ENCODE results near the gene TMEM108.

TMEM108 gene

DNA sequence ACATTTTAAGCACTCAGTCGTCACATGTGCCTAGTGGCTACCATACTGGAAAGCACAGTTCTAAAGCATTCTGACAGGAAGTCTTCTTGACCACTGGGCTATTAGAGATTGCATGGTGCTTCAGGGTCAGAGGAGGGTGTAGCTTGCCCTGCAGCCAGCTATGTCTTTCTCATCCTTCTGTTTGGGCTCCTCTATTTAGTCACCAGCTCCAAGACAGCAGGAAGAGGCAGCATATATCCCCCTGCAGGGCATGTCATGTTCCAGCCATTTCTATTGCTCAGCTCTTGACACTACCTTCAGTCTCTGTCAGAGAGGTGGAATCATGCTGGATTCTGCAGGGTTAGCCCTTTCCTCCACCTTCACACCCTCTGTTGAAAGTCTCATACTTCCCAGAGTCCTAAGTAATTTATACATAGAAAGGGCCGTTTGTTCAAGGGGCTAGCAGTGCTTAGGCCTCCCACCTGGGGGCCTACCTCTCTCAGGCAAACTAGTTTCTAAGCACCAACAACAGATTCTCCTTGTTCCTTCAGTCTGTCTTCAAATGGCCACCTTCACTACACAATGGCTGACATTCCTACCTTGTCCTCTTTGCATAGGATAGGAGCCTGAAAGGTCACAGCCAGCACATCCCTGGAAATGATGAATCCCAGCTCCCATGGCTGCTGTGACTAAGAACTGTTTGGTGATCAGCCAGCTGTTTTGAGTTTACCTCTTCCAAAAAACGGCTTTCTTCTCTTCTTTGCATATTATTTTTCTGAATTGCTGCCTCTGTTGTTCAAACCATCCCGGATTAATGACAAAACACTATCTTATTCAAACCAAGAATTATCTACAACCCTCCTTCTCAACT, 246.0 kb downstream of the TMEM108 start:
- DNase-seq: no peak

DNA sequence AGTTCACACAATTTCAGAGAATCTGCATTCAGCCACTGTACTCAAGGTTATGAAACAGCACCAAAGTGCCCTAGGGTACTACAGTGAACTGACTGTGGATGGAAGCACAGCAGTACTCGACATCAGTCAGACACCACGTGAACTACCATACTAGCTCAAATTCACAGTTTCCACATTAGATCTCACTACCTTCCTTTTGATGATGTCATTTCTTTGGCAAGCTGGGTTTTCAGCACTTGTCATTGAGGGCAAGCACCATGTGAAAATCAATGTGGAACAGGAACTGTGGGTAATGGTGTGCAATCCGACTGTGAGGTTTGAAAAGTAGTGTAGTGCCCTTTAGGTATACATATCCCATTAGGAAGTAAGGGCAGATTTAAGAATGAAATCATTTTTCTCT, 251.1 kb downstream of the TMEM108 start:
- no peak for DNase-seq

DNA sequence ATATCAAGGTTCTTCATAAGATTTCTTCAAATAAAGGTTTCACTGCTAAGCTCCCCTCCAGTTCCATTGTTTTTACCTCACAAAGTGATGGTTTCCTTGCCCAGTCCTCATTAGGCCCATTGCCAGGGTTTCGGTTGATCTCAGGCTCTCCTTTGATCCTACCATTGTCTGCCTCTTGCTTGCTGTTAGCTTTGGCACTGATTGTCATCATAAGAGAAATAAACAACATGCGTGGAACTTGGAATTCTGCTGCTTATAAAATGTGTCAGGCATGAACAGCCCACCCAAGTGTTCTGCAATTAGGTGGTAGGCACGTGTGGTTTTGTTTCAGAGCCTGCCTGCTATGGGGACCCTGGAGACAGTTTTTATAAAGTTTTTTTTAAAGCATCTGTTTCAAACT, 254.1 kb downstream of the TMEM108 start:
- DNase-seq: no peak

DNA sequence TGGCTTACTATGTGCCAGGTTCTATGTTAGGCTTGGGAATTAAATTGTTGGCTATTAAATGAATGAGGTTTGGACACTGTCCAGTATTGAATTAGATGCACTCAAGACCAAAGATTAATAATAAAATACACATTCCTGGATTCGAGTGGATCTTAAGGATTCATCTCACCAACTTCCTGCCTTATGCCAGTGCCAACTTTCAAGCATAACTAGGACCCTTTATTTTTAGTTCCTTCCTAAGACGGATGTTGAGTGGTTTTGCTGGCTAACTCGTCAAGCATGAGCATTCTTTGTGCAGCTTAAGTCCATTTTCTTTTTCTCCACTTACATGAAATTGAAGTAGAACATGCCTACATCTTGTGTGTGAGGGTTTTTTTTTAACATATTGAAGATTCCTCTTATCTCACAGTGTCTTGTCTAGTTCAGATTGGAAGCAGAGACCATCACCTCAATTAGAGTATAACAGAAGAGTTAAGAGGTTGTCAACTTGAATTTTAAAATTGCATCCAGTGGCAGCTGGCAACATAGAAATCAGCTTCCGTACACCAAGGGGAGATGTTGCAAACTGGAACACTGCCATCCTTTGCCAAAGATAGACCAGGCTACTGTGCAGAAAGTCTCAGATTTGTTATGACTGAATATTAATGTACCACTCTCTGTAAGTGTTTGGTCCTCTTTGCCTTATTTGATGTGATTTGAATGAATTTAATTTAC, 255.4 kb downstream of the TMEM108 start:
- no peak for DNase-seq

DNA sequence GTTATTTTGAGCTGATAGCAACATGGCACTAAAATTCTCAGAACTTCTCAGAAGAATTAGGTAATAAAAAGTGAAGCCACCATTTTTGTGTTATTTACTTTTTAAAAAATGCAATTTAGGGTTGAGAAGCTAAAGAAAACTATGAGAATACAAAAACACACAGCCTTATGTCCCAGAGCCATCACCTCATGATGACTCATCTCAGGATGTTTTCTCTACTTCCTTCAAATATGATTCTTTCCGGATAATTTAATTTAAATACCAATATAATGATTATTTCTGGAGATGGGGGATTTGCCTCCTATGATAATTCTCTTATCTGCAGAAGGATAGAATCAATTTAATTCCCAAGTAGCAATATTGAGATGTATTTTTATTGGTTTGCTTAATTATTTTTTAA, 256.1 kb downstream of the TMEM108 start:
- DNase-seq: no peak

DNA sequence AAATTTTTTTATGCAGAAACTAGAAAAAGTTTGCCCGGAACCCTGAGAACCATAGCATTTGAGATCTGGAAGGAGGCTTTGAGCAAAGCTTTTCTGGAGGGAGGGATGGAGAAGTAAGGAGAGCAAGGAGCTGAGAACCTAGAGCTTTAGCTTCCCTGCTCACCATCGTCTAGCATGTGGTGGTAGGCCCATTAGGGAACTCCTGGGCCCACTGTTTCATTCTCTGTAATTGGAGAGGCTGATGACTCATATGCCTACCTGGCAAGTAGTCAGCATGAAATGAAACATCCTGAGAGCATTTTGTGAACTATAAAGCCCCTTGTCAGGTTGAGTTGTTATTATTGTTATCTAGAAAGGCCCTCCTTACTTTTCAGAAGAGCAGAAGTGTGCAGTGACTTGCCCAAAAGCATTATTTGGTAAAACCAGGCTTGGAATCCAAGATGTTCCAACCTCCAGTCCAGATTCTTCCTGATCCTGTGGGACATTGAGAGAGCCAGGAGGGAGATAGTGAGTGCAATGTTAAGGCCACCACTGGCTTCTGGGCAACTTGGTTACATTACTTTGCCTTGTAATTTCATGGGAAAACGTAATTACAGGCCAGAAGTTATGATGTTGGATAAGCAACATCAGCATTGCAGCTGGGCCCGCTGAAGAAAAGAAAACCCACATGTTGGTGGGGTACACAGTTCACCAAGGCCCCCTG, 257.2 kb downstream of the TMEM108 start:
- no peak for DNase-seq

DNA sequence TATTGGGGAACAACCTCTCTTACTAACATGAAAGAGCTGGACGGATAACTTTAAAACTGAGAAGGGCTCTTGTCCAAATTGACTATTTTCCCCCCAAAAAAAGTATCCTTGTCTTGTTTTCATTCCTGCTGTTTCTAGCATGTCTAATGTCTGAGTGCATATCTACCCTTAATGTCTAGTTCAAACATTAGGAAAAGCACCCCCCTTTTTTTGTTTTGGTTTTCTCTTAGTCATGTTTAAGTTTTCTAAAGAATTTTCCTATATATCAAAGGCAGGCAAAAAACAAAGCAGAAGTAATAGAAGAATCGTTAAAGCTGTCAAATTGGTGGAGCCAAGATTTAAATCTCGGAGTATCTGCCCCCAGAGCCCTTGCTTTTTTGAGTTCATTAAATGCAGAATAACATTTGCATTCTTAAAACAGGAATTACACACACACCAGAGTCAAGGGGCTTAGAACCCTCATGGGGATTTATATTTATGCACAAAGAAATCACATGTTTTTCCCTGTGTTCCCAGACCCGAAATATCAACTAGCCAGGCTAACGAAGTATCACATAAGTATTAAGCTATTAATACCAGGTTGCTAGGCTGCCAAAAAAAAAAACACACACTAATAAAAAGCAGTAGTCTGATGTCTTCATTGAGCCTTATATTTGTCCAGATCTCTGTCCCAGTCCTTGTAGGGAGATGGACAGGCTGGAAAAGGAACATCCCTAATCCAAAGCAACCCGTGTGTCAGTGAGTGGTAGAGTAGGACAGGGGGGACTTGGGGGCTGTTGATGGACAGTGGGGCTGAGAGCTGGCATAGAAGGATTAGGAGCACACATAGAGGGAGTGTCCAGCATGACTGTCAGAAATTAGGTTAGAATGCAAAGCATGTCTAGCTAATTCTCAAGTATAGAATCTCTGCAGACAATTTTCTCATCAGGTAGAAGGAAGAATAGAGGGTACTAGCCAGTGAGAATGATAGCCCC, 258.0 kb downstream of the TMEM108 start:
- no peak for DNase-seq

DNA sequence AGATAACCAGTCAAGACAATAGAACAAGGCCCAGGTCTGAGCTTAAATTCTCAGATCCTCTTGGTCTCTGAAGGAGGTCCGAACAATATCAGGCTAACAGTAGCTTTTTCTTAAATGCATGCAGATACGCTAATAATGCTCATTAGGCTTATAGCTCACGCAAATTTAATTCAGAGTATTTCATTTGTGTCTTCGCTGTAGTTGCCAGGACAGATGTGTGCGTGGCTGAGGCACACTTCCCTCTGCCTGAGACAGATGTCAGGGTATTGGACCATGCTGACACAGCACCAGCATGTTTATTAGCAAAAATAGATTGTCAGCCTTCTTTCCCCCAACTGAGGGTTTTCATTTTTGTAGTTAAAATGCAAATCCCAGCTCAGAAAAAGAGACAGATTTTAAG, 258.8 kb downstream of the TMEM108 start:
- DNase-seq: no peak

DNA sequence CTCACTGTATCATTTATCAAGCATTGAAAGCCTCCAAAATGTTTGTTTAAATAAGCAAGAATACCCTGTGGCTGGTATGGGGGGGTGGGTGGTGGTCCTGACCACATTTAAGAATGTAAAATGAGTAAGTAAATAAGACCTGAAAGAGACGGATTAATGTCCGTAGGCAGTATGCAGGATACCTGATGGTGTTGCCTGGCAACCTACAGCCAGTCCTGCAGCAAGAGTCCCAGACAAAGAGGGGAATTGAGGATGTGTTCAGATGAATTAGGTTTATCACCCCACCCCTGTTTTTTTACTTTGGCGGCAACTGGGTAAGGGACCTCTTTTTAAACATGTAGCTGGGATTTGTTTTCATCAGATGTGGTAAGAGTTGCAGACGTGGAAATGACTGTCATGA, 261.9 kb downstream of the TMEM108 start:
- DNase-seq: no peak

DNA sequence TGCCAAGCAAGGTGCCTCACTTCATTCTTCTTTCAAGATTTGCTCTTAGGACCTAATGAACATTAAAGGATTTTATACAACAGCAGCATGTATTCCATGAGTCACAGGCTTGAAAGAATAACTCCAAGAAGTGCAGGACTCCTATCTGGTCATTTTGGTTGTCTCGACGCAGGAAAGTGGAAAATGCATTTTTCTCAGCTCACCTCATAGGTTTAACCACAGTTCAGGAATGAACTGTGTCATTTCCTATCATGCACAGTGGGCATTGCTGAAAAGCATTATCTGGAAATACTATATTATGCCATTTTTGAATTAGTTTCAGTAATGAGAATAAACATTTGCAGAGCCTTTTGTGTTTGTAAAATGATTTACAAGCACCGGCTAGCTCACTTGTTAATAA, 263.0 kb downstream of the TMEM108 start:
- DNase-seq: no peak

DNA sequence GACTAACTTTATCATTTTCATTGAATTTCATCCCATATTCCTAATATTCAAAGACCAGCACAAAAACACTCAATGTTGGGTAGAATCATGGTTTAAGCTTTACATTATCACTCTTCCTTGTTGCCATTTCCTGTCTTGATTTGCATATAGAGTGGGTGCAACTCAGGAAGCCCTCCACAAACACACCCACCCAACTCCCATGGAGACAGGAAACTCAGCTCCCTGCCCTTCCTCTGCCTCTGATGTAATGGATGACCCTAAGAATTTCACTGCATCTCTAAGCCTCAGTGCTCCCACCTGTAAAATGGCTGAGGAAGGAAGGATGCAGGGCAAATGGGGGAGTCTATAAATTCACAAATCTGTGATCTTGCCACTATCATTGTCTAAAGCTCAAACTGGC, 263.5 kb downstream of the TMEM108 start:
- DNase-seq: no peak

DNA sequence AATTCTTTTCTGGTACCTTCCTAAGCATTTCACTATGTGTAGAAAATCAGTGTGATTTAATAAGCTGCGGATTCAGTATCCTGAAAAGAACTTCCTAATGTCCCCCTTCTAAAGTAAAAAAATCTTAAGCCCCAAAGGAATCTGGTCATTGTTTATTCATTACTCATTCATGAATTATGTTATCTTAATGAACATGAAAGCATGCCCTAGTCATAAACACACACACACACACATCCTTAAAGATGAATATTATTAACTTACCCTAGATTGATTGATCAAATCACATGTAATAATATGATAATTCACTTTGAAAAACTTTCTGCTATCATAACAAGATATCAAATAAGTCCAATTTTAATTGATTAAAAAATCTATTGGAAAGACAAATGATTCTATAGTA, 265.2 kb downstream of the TMEM108 start:
- DNase-seq: no peak

DNA sequence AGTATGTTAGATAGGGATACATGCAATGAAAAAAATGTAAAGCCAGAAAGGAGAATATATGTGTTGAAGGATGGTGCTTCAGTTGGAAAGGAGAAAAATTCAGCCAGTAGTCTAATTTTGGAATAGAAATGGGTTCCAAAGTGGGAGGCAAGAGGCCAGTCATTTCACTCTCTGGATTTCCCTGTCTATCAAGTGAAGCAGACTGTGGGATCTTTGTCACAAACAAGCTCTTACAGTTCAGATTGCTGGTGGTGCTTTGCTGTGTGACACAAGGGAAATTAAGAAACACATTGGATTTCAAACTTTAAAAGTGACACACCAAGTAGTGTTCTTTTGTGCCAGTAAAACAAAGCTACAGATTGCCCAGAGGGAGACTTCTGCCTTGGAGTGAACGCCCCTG, 279.7 kb downstream of the TMEM108 start:
- DNase-seq: no peak

DNA sequence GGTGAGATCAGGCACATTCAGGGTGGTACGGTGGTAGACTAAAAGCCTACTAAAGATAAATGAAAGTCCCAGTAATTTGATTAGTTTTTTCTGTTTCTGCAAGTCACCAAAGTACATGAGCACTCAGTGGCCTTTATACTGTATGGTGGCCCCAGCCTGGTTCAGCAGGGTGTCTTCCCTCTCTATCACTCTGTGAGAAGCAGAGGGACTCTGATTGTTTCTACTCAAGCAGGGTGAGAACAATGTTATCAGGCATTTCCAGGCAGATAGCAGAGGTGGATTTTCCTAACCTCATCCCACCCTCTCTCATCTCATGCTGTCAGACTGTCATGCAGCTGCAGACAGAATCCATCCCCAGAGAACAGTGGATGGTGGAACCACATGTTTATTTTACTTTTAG, 290.2 kb downstream of the TMEM108 start:
- DNase-seq: no peak

DNA sequence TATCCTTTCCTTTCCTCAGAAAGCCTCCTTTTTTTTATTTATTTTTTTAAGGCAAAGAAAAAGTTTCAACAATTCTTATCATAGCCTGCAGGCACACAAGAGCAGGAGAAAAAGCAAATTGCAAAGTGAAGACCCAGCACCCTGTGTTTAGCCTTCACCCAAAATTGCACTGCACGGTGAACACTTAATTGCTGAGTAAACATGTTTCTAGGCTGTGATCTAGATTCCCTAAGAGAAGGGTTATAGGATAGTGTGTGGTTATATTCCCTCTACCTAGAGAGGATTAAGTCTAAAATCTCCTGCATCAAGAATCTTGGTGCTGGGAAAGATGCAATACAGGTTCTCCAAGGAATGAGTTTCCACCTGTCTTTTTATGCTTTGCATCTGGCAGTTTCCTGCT, 291.4 kb downstream of the TMEM108 start:
- DNase-seq: no peak

DNA sequence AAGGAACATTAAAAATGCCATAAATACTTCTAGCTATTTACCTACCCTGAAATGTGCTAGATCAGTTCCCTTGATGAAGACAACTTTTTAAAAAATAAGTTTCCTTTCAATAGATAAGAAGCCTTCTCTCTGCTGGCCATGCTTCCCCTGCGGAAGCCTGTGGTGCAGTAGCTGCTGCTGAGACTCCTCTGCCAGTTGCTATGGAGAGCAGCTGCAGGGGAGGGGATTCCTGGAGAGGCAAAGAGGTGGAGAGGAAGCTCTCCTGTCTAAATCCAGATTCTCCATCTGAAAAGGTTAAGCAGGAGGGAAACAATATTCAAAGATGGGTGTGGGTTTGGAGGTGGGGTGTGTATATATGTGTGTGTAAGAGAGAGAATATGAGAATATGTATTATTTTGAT, 291.9 kb downstream of the TMEM108 start:
- no peak for DNase-seq

DNA sequence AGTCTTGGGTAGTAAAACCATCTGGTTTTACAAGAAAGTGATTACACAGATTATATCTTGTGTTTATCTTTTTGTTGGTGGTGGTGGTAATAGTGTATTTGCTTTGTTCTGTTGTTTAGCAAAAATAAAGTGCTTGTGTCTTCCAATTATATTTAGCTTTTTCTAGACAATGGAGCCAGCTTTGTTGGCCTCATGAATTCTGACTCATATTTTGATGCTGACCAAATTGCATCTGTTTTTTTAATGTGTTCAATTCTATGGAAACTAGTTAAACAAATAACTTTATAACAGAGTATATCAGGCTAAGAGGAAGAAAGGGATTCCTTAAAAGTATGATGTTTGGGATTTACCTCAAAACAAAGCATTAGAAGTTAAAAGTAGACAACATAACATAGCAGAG, 292.3 kb downstream of the TMEM108 start:
- DNase-seq: no peak

DNA sequence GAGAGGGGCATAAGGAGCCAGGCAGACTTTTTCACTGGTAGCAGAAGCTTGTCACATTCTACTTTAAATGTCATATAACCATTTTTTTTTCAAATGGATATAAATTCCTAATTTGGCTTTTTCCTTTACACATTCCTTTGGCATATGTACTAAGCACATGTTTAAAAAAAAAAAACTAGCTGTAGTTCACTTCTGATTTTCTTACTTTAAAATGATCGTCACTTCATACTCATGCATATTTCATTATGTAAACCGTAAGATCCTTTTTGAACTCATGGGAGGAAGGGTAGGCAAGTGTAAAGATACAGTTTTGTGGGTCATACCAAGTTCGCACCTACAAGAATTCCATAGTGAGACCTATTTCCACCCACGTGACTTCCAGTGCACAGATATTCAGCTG, 316.5 kb downstream of the TMEM108 start:
- DNase-seq: no peak

DNA sequence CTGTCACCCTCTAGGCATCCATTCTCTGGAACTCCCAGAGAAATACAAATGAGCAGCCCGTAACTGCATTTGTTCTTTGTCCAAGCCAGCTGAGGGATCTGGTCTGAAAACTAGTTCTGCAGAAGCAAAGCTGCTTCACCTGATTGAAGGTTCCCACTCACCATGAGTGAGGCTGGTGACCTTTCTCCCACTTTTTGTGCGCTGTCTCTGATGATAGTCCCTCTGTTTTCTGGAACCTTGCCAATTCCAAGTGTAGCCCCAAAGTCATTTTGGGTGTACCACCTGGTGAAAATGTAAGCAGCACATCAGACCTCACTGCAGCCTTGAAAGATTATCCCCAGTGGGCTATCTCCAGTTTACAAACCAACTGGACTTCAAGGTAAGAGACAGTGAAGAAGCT, 322.3 kb downstream of the TMEM108 start:
- DNase-seq: no peak

DNA sequence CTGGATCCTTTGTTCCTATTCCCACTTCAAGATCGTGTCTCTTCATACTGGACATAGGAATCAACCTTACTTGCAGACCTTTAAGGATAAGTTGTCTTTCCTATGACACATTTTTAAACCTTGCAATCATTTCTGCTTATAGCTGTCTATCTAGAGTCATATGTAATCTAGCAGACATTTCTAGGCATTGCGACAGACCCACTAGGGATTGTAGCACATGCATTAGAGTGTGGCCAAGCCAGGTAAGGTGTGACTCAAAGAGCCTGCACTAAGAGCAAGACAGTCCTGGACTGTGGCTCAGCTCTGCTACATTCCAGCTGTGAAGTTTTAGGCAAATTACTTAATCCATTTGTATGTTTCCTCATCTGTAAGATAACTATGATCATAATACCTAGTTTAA, 322.8 kb downstream of the TMEM108 start:
- DNase-seq: no peak

DNA sequence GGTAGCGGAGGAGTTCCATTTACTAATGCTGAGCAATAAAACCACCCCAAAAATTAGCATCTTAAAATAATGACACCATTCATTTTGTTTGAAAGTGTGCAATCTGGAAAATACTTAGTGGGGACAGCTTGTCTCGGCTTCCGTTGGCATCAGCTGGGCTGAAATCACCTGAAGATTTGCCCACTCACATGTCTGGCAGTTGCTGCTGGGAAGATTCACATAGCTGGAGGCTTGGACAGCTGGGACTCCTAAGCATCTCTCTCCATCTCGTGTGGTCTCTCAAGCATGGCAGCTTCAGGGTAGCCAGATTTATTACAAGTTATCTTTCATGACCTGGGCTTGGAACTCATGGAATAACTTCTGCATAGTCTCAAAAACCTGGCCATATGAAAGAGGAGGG, 323.2 kb downstream of the TMEM108 start:
- DNase-seq: no peak

DNA sequence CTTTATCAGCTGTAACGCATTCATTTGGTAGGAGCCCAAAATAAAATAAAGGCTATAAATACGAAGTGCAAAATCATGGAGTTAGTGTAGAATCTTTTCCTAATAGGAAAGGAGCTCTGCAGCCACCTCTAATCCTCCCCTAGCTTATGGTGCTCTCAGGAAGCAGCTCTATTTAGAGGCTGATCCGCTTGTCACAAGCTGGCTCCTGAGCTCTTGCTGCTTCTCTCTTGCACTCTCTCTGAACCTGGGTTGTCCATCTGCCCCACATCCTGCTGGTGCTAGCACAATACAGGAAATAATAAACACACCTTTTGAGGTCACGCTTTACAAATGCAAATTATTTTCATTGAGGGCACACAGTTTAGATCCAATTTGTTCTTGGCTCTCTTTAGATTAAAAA, 324.3 kb downstream of the TMEM108 start:
- no peak for DNase-seq

DNA sequence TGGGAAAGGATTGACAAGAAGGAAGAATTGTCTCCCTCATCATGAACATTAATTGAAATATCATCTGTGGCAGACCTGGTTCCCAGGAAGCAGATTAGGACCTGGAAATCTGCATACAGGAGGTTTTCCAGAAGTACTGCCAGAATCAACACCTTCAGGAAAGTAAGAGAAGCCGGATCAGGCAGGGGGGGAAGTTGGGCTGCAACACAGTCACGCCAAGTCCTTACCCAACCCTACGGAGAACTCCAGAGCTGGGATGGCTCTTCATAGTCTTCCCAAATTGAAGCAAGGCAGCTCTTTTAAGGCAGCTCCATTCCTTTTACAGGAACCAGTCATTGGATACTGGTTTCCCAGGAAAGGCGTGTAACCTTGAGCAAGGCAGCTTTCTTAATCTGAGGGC, 326.5 kb downstream of the TMEM108 start:
- no peak for DNase-seq
